Spleen (tissue), 11 donors: ENCODE data around the gene SELP. TPM values are rescaled to one million over a fixed set of nuclear protein-coding genes. Genes with fewer than 3 reads are reported as not detected.

Source experiments
- DNase-seq: peaks from one replicate; pipeline ENCODE4 v3.0.0-alpha.2; 2020
- H3K27ac ChIP-seq, 8 donors: fragments of 200-600 bp; sonication (generic) in 7 of 8; 1 replicate in 4 of 8; 2 replicates in 4 of 8; pipeline versions ENCODE4 v1.5.0 to v1.8.0; 2016 to 2021; ENCODE audit warnings: inconsistent platforms in 4 of 8, mild to moderate bottlenecking in 4 of 8, moderate library complexity in 1 of 8
- H3K27me3 ChIP-seq, 7 donors: fragments of 200-600 bp; sonication (generic) in 6 of 7; replicated peaks in 1 of 7; 1 replicate in 4 of 7; 2 replicates in 3 of 7; pipeline versions ENCODE4 v1.5.0 to v1.8.0; 2016 to 2021; ENCODE audit warnings: inconsistent platforms in 3 of 7, mild to moderate bottlenecking in 1 of 7
- H3K36me3 ChIP-seq, 6 donors: fragments of 200-600 bp; sonication (generic) in 5 of 6; 1 replicate in 4 of 6; 2 replicates in 2 of 6; pipeline versions ENCODE4 v1.5.0 to v1.8.0; 2016 to 2021; ENCODE audit warnings: inconsistent platforms in 2 of 6
- H3K4me1 ChIP-seq, 6 donors: fragments of 200-600 bp; sonication (generic) in 5 of 6; 1 replicate in 3 of 6; 2 replicates in 3 of 6; pipeline versions ENCODE4 v1.5.0 to v1.8.0; 2016 to 2021; ENCODE audit warnings: inconsistent platforms in 3 of 6
- H3K4me3 ChIP-seq, 8 donors: fragments of 200-600 bp; sonication (generic) in 7 of 8; 1 replicate in 4 of 8; 2 replicates in 4 of 8; pipeline versions ENCODE4 v1.5.0 to v1.8.0; 2016 to 2021; ENCODE audit warnings: inconsistent platforms in 4 of 8, mild to moderate bottlenecking in 4 of 8, moderate library complexity in 2 of 8
- H3K9me3 ChIP-seq, 8 donors: fragments of 200-600 bp; sonication (generic) in 7 of 8; 1 replicate in 4 of 8; 2 replicates in 4 of 8; pipeline versions ENCODE4 v1.5.0 to v1.8.0; 2016 to 2021; ENCODE audit warnings: inconsistent platforms in 4 of 8
- CTCF ChIP-seq, 11 experiments: fragments of 200-600 bp in 7 of 11; fragments of 450-650 bp in 4 of 11; sonication (generic) in 4 of 11; IDR thresholded peaks in 8 of 11; conservative IDR thresholded peaks in 3 of 11; 1 replicate in 7 of 11; 2 replicates in 4 of 11; pipeline versions ENCODE4 v1.4.0 to v1.8.0; 2016 to 2021; ENCODE audit warnings: antibody characterized with exemption in 11 of 11, inconsistent platforms in 4 of 11, mild to moderate bottlenecking in 1 of 11
- POLR2A ChIP-seq, 3 donors: fragments of 450-650 bp; IDR thresholded peaks; one replicate each; pipeline ENCODE4 v1.5.1; 2017; ENCODE audit warnings: antibody characterized with exemption in 3 of 3, mild to moderate bottlenecking in 1 of 3
- POLR2AphosphoS5 ChIP-seq, 3 donors: sonication (generic); formaldehyde crosslinking; IDR thresholded peaks; one replicate each; pipeline ENCODE4 v1.5.1; 2017; ENCODE audit warnings: antibody characterized with exemption in 3 of 3
- WGBS, 5 donors: extraction: QIAGEN DNeasy Blood & Tissue Kit in 3 of 5; methylation state at CpG; one replicate each; pipeline versions ENCODE4 v1.1.5 to v1.1.7; 2013 to 2018; 5-methylcytosine and 5-hydroxymethylcytosine counted together
- intact Hi-C: fragments of 100-400 bp; cut with DNase I; formaldehyde crosslinking; loops from one replicate; pipeline ENCODE4 v1.15.0; 2023; ENCODE audit warnings: low total_unique reads
- polyA plus RNA-seq, 3 donors: library from polyadenylated mRNA; stranded (reverse); fragments of 200-250 nt; gene quantifications; one replicate each; pipeline ENCODE4 v1.2.1, GENCODE V29; 2013
- total RNA-seq, 7 donors: library from RNA; depleted of rRNA in 3 of 7; stranded (reverse); fragments of >200 nt in 3 of 7; fragmentation: NEBNext Ultra II Directional in 4 of 7; extraction: Animal tissue kit (Norgen Biotek cat#: 25700) in 4 of 7; gene quantifications; one replicate each; pipeline versions ENCODE4 v1.1.0 to v1.2.1, GENCODE V29; 2016 to 2021
- donor health status: healthy with polysubstance abuse.
- donor health status: DM: no; HTN: no; CAD: no; lungs with moderate emphysema.
- donor health status: DM: no; HTN: no; CAD: no.
- donor health status: Bipolar disorder and iron deficiency.
- donor health status: healthy.
- donor health status: DM: no; HTN: no; CAD: no.
- donor health status: DM: yes; HTN: yes; CAD: no.

SELP gene
- total and polyA plus RNA-seq, 10 donors: 0.97 to 7.6 (median 4.1) TPM

- WGBS, 5 donors: 47 to 74% (median 54%) methylated on average over 4 of the region's 4 CpGs
- Histone ChIP-seq H3K36me3 (no peaks in the 10 kb centered on the region), H3K9me3 (no peaks in the 10 kb centered on the region), H3K4me1 (peaks cover 0 to 28% (median 5%) of the 10 kb centered on the region in 6 donors), H3K27me3 (peaks cover 0 to 59% (median 10%) of the 10 kb centered on the region in 7 donors), H3K4me3 (peak overlapping the region in 3 of 8 donors; percentile 5 to 57 (median 14)), H3K27ac (peak overlapping the region in 5 of 8 donors; percentile 46 to 84 (median 60))
- no peak for TF ChIP-seq POLR2AphosphoS5 (IDR thresholded peaks at IDR 0.05)
- no peak for TF ChIP-seq CTCF (IDR thresholded peaks at IDR 0.05 in 8 of 11, conservative IDR thresholded peaks at IDR 0.05 in 3 of 11)
- no peak for TF ChIP-seq POLR2A (IDR thresholded peaks at IDR 0.05)
- intact Hi-C loops: no loop called here
- DNase-seq: no peak
These were observed 45.3 kb downstream of the SELP start for GRCh38 chr1:169584483-169585144.

GRCh38 chr1:169577981-169578738 is 51.8 kb downstream of the SELP start:
- Histone ChIP-seq H3K27ac (no peak overlapping the region), H3K4me3 (no peak overlapping the region), H3K9me3 (no peaks in the 10 kb centered on the region), H3K4me1 (no peaks in the 10 kb centered on the region), H3K36me3 (peaks cover 0 to 5% (median 0%) of the 10 kb centered on the region in 6 donors), H3K27me3 (peaks cover 0 to 27% (median 0%) of the 10 kb centered on the region in 7 donors)
- no peak for DNase-seq
- TF ChIP-seq POLR2A (IDR thresholded peaks at IDR 0.05) (no peak), POLR2AphosphoS5 (IDR thresholded peaks at IDR 0.05) (no peak), CTCF (IDR thresholded peaks at IDR 0.05 in 8 of 11, conservative IDR thresholded peaks at IDR 0.05 in 3 of 11) (no peak)
- WGBS, 5 donors: 73 to 90% (median 82%) methylated on average over 5 of the region's 5 CpGs
- intact Hi-C loops: no loop called here

GRCh38 chr1:169576935-169577331 is 53.0 kb downstream of the SELP start:
- intact Hi-C loops: no loop called here
- TF ChIP-seq CTCF (IDR thresholded peaks at IDR 0.05 in 8 of 11, conservative IDR thresholded peaks at IDR 0.05 in 3 of 11) (no peak), POLR2AphosphoS5 (IDR thresholded peaks at IDR 0.05) (no peak), POLR2A (IDR thresholded peaks at IDR 0.05) (no peak)
- Histone ChIP-seq H3K4me1 (no peaks in the 10 kb centered on the region), H3K4me3 (no peak overlapping the region), H3K36me3 (peaks cover 0 to 5% (median 0%) of the 10 kb centered on the region in 6 donors), H3K9me3 (no peaks in the 10 kb centered on the region), H3K27ac (no peak overlapping the region), H3K27me3 (peaks cover 0 to 22% (median 0%) of the 10 kb centered on the region in 7 donors)
- WGBS, 5 donors: 81 to 100% (median 92%) methylated on average over 1 of the region's 1 CpG
- DNase-seq: no peak
